ENCODE measurements around the gene RFNG. TPM values are rescaled to one million over a fixed set of nuclear protein-coding genes. Genes with fewer than 3 reads are reported as not detected.
A peak's percentile ranks its signal among the peaks of the same experiment; 100 is the strongest.

Gene RFNG
- total RNA-seq, 1 donor from 2014 or later, result 26.8 TPM

GRCh38 chr17:82078433-82078832 is 26.8 kb upstream of the RFNG start:
- H3K4me3 Mint-ChIP-seq, result no peak overlapping the region
- intact Hi-C loops (cut with micrococcal nuclease), result no loop called here
- DNase-seq (ENCODE audit: low spot score), result no peak
- no peaks in the 10 kb centered on the region for H3K9me3 Mint-ChIP-seq
- peaks cover 11% of the 10 kb centered on the region for H3K36me3 Mint-ChIP-seq (ENCODE audit: low read depth)
- no peaks in the 10 kb centered on the region for H3K4me1 Mint-ChIP-seq (ENCODE audit: low read depth)
- H3K27me3 Mint-ChIP-seq (ENCODE audit: insufficient read depth), result peaks cover 6% of the 10 kb centered on the region
- no peak overlapping the region for H3K27ac Mint-ChIP-seq

- intact Hi-C loops (cut with micrococcal nuclease), result no loop called here
- Mint-ChIP-seq H3K9me3 (no peaks in the 10 kb centered on the region), H3K4me3 (no peak overlapping the region), H3K27ac (no peak overlapping the region), H3K4me1 (ENCODE audit: low read depth) (no peaks in the 10 kb centered on the region), H3K36me3 (ENCODE audit: low read depth) (peaks cover 6% of the 10 kb centered on the region), H3K27me3 (ENCODE audit: insufficient read depth) (peaks cover 7% of the 10 kb centered on the region)
- DNase-seq (ENCODE audit: low spot score), result no peak
These were observed 26.2 kb upstream of the RFNG start for GRCh38 chr17:82077617-82078358.

- Mint-ChIP-seq H3K4me1 (ENCODE audit: low read depth) (no peaks in the 10 kb centered on the region), H3K27me3 (ENCODE audit: insufficient read depth) (peaks cover 7% of the 10 kb centered on the region), H3K36me3 (ENCODE audit: low read depth) (peaks cover 6% of the 10 kb centered on the region), H3K4me3 (no peak overlapping the region), H3K27ac (no peak overlapping the region), H3K9me3 (no peaks in the 10 kb centered on the region)
- intact Hi-C loops (cut with micrococcal nuclease), result no loop called here
- no peak for DNase-seq (ENCODE audit: low spot score)
These were observed 25.4 kb upstream of the RFNG start for GRCh38 chr17:82076785-82077591.

- peaks cover 7% of the 10 kb centered on the region for H3K27me3 Mint-ChIP-seq (ENCODE audit: insufficient read depth)
- no peak overlapping the region for H3K4me3 Mint-ChIP-seq
- intact Hi-C loops (cut with micrococcal nuclease), result no loop called here
- DNase-seq (ENCODE audit: low spot score), result no peak
- H3K27ac Mint-ChIP-seq, result no peak overlapping the region
- H3K9me3 Mint-ChIP-seq, result no peaks in the 10 kb centered on the region
- peaks cover 6% of the 10 kb centered on the region for H3K36me3 Mint-ChIP-seq (ENCODE audit: low read depth)
- H3K4me1 Mint-ChIP-seq (ENCODE audit: low read depth), result no peaks in the 10 kb centered on the region
These were observed 24.6 kb upstream of the RFNG start for GRCh38 chr17:82076018-82076784.

GRCh38 chr17:82073446-82073845 is 21.8 kb upstream of the RFNG start:
- no peak overlapping the region for H3K4me3 Mint-ChIP-seq
- intact Hi-C loops (cut with micrococcal nuclease), result no loop called here
- no peaks in the 10 kb centered on the region for H3K4me1 Mint-ChIP-seq (ENCODE audit: low read depth)
- H3K9me3 Mint-ChIP-seq, result no peaks in the 10 kb centered on the region
- peaks cover 3% of the 10 kb centered on the region for H3K36me3 Mint-ChIP-seq (ENCODE audit: low read depth)
- DNase-seq (ENCODE audit: low spot score), result no peak
- H3K27ac Mint-ChIP-seq, result no peak overlapping the region
- peaks cover 7% of the 10 kb centered on the region for H3K27me3 Mint-ChIP-seq (ENCODE audit: insufficient read depth)

- H3K4me3 Mint-ChIP-seq, result no peak overlapping the region
- no peaks in the 10 kb centered on the region for H3K9me3 Mint-ChIP-seq
- no peak for DNase-seq (ENCODE audit: low spot score)
- no peaks in the 10 kb centered on the region for H3K4me1 Mint-ChIP-seq (ENCODE audit: low read depth)
- intact Hi-C loops (cut with micrococcal nuclease), result no loop called here
- H3K36me3 Mint-ChIP-seq (ENCODE audit: low read depth), result no peaks in the 10 kb centered on the region
- peaks cover 7% of the 10 kb centered on the region for H3K27me3 Mint-ChIP-seq (ENCODE audit: insufficient read depth)
- no peak overlapping the region for H3K27ac Mint-ChIP-seq
These were observed 21.2 kb upstream of the RFNG start for GRCh38 chr17:82072827-82073226.

GRCh38 chr17:82070611-82071010 is 19.0 kb upstream of the RFNG start:
- peaks cover 7% of the 10 kb centered on the region for H3K27me3 Mint-ChIP-seq (ENCODE audit: insufficient read depth)
- H3K4me3 Mint-ChIP-seq, result no peak overlapping the region
- intact Hi-C loops (cut with micrococcal nuclease), result no loop called here
- no peaks in the 10 kb centered on the region for H3K9me3 Mint-ChIP-seq
- H3K27ac Mint-ChIP-seq, result no peak overlapping the region
- H3K36me3 Mint-ChIP-seq (ENCODE audit: low read depth), result peaks cover 2% of the 10 kb centered on the region
- DNase-seq (ENCODE audit: low spot score), result no peak
- H3K4me1 Mint-ChIP-seq (ENCODE audit: low read depth), result no peaks in the 10 kb centered on the region

GRCh38 chr17:82065638-82066303 is 14.2 kb upstream of the RFNG start, which contains the start of gene DUS1L:
Gene DUS1L (minus strand): TSS chr17:82065804. CDS start chr17:82065059, 745 bp downstream.
- H3K36me3 Mint-ChIP-seq (ENCODE audit: low read depth), result peaks cover 4% of the 10 kb centered on the region
- peak within 1 kb of the TSS; percentile 86 for H3K4me3 Mint-ChIP-seq
- H3K27me3 Mint-ChIP-seq (ENCODE audit: insufficient read depth), result no peaks in the 10 kb centered on the region
- peak within 1 kb of the TSS; percentile 83 for H3K27ac Mint-ChIP-seq
- H3K9me3 Mint-ChIP-seq, result no peaks in the 10 kb centered on the region
- intact Hi-C loops (cut with micrococcal nuclease), result loop anchor here (1.0 to 5.0 kb wide), 2 partner anchors 14 to 43 kb away; partner anchors contain the start of genes CENPX, GPS1, LRRC45 and RFNG
- no peaks in the 10 kb centered on the region for H3K4me1 Mint-ChIP-seq (ENCODE audit: low read depth)
- peak; percentile 71 for DNase-seq (ENCODE audit: low spot score)

GRCh38 chr17:82065193-82065637 is 13.6 kb upstream of the RFNG start:
- no peaks in the 10 kb centered on the region for H3K27me3 Mint-ChIP-seq (ENCODE audit: insufficient read depth)
- peaks cover 4% of the 10 kb centered on the region for H3K36me3 Mint-ChIP-seq (ENCODE audit: low read depth)
- H3K9me3 Mint-ChIP-seq, result no peaks in the 10 kb centered on the region
- no peaks in the 10 kb centered on the region for H3K4me1 Mint-ChIP-seq (ENCODE audit: low read depth)
- H3K4me3 Mint-ChIP-seq, result peak overlapping the region; percentile 77
- no peak overlapping the region for H3K27ac Mint-ChIP-seq
- intact Hi-C loops (cut with micrococcal nuclease), result loop anchor here (5.0 kb wide), 1 partner anchor 43 kb away; the partner anchor contains the start of genes CENPX and LRRC45
- DNase-seq (ENCODE audit: low spot score), result peak; percentile 18

GRCh38 chr17:82064433-82065192 is 13.0 kb upstream of the RFNG start:
- intact Hi-C loops (cut with micrococcal nuclease), result loop anchor here (5.0 kb wide), 1 partner anchor 42 kb away; the partner anchor contains the start of genes CENPX and LRRC45

GRCh38 chr17:82063424-82064415 is 12.1 kb upstream of the RFNG start:
- Mint-ChIP-seq H3K27ac (no peak overlapping the region), H3K4me1 (ENCODE audit: low read depth) (no peaks in the 10 kb centered on the region), H3K36me3 (ENCODE audit: low read depth) (peaks cover 6% of the 10 kb centered on the region), H3K4me3 (peak overlapping the region; percentile 77), H3K9me3 (no peaks in the 10 kb centered on the region), H3K27me3 (ENCODE audit: insufficient read depth) (no peaks in the 10 kb centered on the region)
- intact Hi-C loops (cut with micrococcal nuclease), result no loop called here
- DNase-seq (ENCODE audit: low spot score), result no peak

More at GRCh38 chr17:82064433-82065192, 13.0 kb upstream of the RFNG start:
- DNase-seq (ENCODE audit: low spot score), result no peak
- Mint-ChIP-seq H3K36me3 (ENCODE audit: low read depth) (peaks cover 6% of the 10 kb centered on the region), H3K9me3 (no peaks in the 10 kb centered on the region), H3K27ac (peak overlapping the region; percentile 40), H3K27me3 (ENCODE audit: insufficient read depth) (no peaks in the 10 kb centered on the region), H3K4me1 (ENCODE audit: low read depth) (no peaks in the 10 kb centered on the region), H3K4me3 (peak overlapping the region; percentile 77)

All from activated T-helper 1 cell treated with anti-CD3 and anti-CD28 coated beads, Interleukin-12 subunit alpha, Interleukin-12 subunit beta, Interleukin-2, Interleukin-4 antibody, amounts not matched to agents 30 ng/mL and 10 ng/mL and 1 ng/mL, durations not matched to agents 14 hours and 24 hours and 36 hours (primary cell).